GM18520 (cell line): Measurements from ENCODE around the gene C16orf74.
A peak's percentile ranks its signal among the peaks of the same experiment; 100 is the strongest.

ENCODE experiments used
- ATAC-seq: cut with Tn5 transposase; IDR thresholded peaks from one replicate; pipeline ENCODE4 v1.9.1; 2021; ENCODE audit not compliant: unreplicated experiment

C16orf74 gene

GRCh38 chr16:85697431-85697830 is 53.5 kb downstream of the C16orf74 start:
- ATAC-seq = no peak

DNA sequence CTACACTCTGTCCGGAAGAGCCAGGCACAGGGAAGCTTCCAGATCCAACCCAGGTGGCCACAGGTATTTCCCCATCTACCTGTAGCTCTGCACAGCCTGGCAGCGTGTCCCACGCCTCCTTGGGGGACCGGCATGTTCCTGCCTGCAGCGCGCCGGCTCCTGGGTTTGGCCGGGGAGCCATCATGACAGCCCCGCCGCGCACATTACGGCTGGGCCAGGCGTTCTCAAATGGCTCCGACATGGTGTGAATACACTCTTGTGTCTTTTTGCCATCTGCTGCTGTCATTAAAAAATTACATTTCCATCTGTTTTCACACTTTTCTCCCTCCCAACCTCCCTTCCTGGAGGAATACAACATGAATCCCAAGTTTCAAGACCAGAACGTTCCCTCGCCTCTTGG is 54.1 kb downstream of the C16orf74 start:
- no peak for ATAC-seq

DNA sequence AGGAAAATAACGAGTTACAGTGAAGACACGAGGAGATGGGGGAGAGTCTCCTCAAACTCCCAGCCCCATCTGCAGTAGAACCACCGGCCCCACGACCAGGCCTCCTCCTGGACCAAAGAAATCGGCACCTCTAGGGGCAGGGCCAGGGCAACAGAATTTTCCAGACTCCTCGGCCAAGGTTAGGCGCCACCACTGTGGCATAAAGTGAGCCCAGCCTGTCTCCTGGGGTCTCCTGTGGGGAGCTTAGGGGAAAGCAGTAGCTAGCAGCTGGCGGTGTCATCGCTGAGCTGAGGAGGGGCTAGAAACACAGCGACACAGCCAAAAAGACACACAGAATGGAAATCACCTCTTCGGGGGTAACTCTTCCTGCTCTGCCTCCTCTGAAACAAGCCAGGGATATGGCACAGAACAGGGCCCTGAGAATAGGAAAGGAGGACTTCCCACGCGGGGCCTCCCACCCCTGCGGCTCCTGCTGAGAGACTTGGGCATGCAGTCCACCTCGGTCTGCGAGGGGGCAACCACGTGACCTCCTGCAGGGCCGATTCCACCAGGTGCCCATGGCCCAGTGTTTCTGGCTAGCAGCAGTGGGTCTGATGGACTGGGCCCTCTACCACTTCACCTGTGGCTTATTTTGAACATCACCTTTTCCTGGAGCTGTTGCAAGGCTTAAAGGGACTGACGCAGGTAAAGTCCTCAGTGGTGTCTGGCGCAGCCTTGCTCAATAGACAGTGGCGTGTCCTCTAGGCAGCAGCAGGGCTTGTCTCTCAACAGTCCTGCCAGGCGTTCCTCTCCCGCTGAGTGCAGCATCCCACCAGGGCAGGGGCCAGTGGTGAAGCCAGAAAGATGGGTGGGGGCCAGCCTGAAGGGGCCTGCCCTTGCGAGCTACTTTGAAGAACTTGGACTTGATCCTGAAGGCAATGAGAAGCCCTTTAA is 55.4 kb downstream of the C16orf74 start:
- ATAC-seq = no peak

DNA sequence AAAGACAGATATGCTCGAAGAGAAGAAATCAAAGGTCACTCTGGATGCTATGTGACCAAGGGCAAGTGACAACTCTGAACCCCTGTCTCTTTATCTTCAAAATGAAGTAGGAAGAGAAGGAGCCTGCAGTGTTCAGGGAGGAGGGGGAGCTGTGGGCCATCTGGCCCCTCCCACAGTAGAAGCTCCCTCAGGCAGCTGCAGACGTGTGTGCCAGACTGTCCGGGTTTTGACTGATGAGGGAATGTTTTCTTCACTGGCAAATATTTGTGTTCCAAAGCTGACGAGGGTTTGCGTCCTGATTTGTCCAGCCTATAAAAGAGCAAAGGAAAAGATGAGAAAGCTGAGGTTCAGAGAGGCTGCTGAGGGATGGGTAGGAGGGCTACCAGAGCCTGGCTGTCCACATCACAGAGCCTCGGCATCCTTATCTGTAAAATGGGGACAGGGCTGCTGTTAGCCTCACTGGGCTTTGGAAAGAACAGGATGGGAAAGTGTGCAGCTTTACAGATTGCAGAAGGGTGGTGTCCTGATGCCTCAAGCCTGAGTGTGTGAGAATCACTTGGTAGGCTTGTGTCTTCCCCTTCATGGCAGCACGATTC is 60.3 kb downstream of the C16orf74 start:
- no peak for ATAC-seq

GRCh38 chr16:85689950-85690320 is 61.0 kb downstream of the C16orf74 start:
- no peak for ATAC-seq

DNA sequence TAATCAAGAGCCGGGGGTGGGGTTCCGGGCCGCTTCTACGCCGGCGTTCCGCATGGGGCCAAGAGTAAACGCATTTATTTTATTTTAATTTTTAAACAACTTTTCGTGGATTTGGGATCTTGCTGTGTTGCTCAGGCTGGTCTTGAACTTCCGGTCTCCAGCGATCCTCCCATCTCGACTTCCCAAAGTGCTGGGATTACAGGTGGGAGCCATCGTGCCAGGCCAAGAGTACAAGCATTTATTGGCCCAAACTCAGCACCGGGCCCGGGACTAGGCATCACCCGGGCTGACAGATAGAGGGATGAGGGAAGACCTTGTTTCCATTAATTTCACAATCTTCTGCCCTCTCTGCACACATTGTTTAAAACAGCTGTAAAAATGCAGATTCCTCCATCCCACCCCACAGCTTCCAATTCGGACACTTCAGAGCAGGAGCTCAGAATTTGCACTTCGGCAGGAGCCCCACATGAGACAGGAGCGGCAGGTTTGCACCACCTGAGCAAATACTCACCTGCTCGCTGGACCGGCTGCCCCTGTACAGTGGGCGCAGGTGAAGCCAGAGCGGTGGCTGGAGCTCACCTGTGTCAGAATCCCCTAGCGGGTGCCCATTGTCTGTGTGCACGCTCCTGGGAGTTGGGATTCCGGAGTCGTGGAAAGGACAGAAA is 61.5 kb downstream of the C16orf74 start:
- no peak for ATAC-seq

DNA sequence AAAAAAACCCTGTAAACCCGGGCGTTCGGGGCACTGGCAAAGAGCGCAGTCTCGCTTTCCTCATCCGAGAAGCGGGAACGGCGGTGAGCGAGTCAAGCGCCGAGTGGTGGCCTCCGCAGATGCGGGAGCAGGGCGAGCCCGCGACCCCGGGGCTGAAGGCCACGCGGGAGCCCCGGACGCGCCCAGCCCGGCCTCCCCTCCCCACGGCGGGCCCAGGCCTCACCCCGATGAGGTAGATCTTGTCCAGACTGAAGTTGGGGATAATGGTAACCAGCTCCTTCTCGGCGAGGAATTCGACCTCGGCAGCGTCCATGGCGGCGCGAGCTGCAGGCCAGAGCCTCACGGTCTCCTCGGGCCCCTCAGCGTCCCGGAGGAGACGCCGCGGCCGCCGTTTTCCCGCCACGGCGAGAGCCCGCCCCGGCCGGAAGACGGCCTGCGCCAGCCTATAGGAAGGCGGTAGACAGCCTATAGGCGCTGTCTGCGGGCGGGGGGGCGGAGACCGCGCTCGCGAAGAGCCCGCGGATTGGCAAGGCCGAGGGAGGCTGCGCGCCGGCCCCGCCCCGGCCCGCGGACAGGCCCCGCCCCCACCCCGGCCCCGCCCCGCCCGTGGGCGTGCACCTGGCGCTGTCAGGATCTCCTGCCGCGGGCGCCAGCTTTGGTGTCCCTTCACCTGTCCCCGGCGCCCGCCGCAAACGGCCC is 62.2 kb downstream of the C16orf74 start, which contains the start of gene GINS2:
Gene GINS2 (minus strand): TSS at position 369 of the 699 bp plus-strand sequence. CDS start 56 bp downstream, at position 313.
- peak; percentile 89 for ATAC-seq

DNA sequence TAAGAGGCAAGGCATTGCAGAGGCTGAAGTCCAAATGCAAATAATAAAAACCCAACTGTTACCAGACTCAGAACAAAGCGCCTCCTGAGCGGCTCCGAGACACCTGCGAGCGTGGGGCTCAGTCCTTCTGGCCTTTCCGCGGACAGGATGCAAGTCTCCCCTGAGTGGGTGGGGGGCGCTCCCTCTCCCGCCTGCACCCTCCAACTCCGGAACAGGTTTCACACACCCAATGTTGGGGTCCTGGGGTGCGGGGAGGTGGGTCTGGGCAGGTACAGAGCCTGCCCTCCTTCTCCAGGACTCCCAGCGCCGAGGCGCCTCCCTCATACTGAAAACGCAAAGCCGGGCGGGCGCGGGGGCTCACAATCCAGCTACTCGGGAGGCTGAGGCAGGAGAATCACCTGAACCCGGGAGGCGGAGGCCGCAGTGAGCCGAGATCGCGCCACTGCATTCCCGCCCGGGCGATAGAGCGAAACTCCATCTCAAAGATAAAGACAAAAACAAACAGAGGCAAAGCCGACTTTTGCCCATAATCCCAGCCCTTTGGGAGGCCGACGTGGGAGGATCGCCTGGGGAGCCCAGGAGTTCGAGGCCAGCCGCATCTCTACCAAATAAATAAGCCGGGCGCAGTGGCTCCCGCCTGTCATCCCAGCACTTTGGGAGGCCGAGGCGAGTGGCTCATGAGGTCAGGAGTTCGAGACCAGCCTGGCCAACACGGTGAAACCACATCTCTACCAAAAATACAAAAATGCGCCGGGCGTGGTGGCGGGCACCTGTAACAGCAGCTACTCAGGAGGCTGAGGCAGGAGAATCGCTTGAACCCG is 63.0 kb downstream of the C16orf74 start:
- no peak for ATAC-seq

DNA sequence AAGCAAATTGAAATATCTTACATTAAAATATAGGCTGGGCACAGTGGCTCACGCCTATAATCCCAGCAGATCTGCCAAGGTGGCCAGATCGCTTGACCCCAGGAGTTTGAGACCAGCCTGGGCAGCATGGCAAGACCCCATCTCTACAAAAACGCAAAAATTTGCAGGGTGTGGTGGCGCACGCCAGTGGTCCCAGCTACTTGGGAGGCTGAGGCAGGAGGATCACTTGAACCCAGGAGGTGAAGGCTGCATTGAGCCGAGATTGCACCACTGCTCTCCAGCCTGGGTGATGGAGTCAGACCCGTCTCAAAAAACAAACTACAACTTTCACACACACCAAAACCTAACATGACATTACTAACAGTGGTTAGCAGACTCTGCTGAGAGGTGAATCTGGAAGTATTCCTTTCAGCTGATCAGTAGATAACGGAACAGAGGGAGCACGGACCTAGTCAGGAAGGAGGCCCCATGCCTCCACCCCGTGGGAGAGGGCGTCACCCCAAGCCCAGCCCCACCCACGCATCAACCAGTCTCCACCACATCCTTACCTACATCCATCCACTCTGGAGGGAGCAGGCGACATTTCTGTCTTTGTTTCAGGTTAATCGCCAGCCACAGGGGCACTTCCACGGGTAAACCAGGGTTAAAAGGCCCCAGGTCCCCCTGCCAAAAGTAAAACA is 63.8 kb downstream of the C16orf74 start:
- no peak for ATAC-seq

DNA sequence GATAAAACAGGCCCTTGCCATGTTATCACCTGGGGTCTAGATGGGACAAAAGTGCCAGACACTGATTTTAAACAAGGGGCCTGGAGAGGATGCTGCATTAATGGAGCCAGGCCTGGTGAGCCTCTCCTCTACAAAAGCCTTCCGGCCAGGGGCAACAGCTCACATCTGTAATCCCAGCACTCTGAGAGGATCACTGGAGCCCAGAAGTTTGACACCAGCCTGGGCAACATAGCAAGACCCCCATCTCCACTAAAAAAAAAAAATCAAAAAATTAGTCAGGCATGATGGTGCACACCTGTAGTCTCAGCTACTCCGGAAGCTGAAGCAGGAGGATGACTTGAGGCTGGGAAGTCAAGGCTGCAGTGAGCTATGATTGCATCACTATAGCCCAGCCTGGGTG is 65.6 kb downstream of the C16orf74 start:
- no peak for ATAC-seq

DNA sequence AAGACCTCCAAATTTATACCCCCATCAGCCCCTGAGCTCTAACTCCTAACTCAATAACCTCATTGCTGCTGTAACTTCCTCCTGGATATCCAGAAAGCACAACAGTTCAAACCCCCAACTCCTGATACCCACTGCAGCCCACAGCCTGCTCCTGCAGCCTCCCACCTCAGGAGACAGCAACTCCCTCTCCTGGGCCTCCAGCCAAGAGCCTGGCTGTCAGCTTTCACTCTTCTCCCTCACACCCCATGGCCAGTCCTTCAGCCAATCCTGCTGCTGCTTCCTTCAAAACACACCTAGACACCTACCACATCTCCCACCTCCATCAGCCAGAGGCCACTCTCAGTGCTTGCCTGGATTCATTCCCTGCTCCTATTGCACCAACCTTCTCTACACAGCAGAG is 67.5 kb downstream of the C16orf74 start:
- no peak for ATAC-seq

- no peak for ATAC-seq
These were observed 68.4 kb downstream of the C16orf74 start for GRCh38 chr16:85682516-85682915.

DNA sequence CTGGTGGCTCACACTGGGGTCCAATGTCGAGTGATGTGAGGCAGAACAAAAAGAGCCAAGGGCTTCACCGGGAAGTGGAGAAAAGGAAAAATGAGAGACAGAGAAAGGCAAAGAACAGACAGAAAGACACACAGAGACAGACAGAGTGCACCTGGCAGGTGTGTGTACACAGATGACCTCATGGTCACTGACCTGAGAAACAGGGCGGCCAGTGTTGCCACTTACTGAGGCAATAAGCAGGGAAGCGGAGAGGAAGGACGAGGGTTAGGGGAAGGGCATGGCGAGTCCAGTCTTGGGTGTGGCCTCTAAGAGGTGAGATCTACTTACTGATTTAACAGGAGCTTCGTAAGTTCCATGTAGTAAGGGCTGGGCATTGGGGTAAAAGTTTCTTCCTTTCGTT is 69.6 kb downstream of the C16orf74 start:
- ATAC-seq = no peak

DNA sequence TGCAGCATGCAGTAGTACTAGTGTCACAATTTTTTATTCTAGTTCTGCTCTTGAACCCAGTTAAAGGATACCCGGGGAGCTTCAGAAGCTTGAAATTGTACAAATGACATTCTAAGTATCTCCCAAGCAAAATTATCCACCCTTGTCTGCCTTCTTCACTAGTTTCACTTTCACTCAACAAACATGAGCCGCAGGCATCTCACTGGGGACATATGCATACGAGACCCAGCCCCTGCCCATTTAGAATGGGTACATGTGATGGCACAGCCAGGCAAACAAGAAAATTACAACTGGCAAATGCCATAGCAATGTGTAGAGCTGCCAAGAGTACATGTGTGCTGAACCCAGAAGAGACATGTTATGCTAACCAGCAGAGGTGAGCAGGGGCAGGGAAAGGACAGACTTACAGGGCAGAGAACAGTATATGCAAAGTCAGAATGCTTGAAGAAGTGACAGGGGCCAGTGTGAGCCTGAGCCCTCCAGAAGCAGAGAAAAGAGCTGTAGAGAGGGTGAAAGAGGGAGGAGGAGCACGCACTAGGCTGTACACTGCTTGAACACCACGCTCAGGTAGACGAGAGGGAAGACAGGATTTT is 70.4 kb downstream of the C16orf74 start:
- no peak for ATAC-seq

GRCh38 chr16:85679870-85680269 is 71.0 kb downstream of the C16orf74 start:
- no peak for ATAC-seq

DNA sequence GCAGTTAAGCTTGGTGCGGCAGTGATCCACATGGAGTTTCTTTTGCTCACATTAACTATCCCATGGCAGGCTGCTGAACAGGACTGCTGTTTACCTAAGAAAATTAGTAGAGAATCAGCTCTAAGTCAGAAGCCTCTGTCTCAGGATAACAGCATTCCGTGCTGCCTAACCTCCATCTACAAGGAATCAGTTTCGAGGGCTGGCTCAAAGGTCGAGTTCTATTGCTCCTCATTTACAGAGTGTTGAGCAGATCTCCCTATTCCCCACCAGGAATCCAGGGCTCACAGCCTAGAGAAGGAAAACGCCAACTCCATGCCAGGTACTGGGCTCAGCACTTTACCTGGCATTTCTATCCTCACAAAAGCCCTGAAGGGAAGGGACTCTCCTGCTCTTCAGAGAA is 72.1 kb downstream of the C16orf74 start:
- no peak for ATAC-seq

GRCh38 chr16:85678016-85678415 is 72.9 kb downstream of the C16orf74 start:
- ATAC-seq = no peak

- ATAC-seq = no peak
These were observed 73.4 kb downstream of the C16orf74 start for GRCh38 chr16:85677383-85677967.

- no peak for ATAC-seq
These were observed 74.4 kb downstream of the C16orf74 start for GRCh38 chr16:85676466-85676865.
